ENCODE data around the gene ADAT1. TPM values are rescaled to one million over a fixed set of nuclear protein-coding genes. Genes with fewer than 3 reads are reported as not detected.

The ADAT1 gene
- total RNA-seq, 1 donor from 2014 or later = 82.6 TPM

- TF ChIP-seq CTCF (conservative IDR thresholded peaks at IDR 0.05) = no peak
- Mint-ChIP-seq H3K36me3 (ENCODE audit: low read depth) (peaks cover 8% of the 10 kb centered on the region), H3K4me1 (peaks cover 22% of the 10 kb centered on the region), H3K9me3 (no peaks in the 10 kb centered on the region), H3K27ac (ENCODE audit: unreplicated experiment) (peak overlapping the region; percentile 39), H3K4me3 (peak overlapping the region; percentile 27), H3K27me3 (ENCODE audit: low read depth) (no peaks in the 10 kb centered on the region)
- DNase-seq (ENCODE audit: low read depth, low spot score) = no peak
Observed at GRCh38 chr16:75653922-75654321, 30.8 kb upstream of the ADAT1 start.

GRCh38 chr16:75648265-75649076 is 25.4 kb upstream of the ADAT1 start:
- DNase-seq (ENCODE audit: low read depth, low spot score) = peak; percentile 80
- Mint-ChIP-seq H3K4me3 (peak overlapping the region; percentile 97), H3K36me3 (ENCODE audit: low read depth) (peaks cover 5% of the 10 kb centered on the region), H3K4me1 (peaks cover 39% of the 10 kb centered on the region), H3K27me3 (ENCODE audit: low read depth) (no peaks in the 10 kb centered on the region), H3K27ac (ENCODE audit: unreplicated experiment) (peak overlapping the region; percentile 97), H3K9me3 (no peaks in the 10 kb centered on the region)
- TF ChIP-seq CTCF (conservative IDR thresholded peaks at IDR 0.05) = no peak

GRCh38 chr16:75647492-75648264 is 24.6 kb upstream of the ADAT1 start, which contains the start of the genes KARS1 and TERF2IP:
KARS1 (minus strand) TSS chr16:75647665; CDS start chr16:75647639, 26 bp downstream.
TERF2IP (plus strand) TSS chr16:75647773; CDS start chr16:75647883, 110 bp downstream.
- DNase-seq (ENCODE audit: low read depth, low spot score) = peak; percentile 76
- no peak for TF ChIP-seq CTCF (conservative IDR thresholded peaks at IDR 0.05)
- Mint-ChIP-seq H3K36me3 (ENCODE audit: low read depth) (peaks cover 5% of the 10 kb centered on the region), H3K4me3 (peak within 1 kb of the TSS; percentile 100), H3K27me3 (ENCODE audit: low read depth) (no peaks in the 10 kb centered on the region), H3K9me3 (no peaks in the 10 kb centered on the region), H3K4me1 (peaks cover 39% of the 10 kb centered on the region), H3K27ac (ENCODE audit: unreplicated experiment) (peak within 1 kb of the TSS; percentile 98)

- Mint-ChIP-seq H3K36me3 (ENCODE audit: low read depth) (peaks cover 5% of the 10 kb centered on the region), H3K27ac (ENCODE audit: unreplicated experiment) (peak overlapping the region; percentile 98), H3K27me3 (ENCODE audit: low read depth) (no peaks in the 10 kb centered on the region), H3K4me3 (peak overlapping the region; percentile 100), H3K4me1 (peaks cover 39% of the 10 kb centered on the region), H3K9me3 (no peaks in the 10 kb centered on the region)
- TF ChIP-seq CTCF (conservative IDR thresholded peaks at IDR 0.05) = no peak
- no peak for DNase-seq (ENCODE audit: low read depth, low spot score)
Observed at GRCh38 chr16:75647112-75647491, 24.0 kb upstream of the ADAT1 start.

GRCh38 chr16:75644240-75645012 is 21.3 kb upstream of the ADAT1 start:
- Mint-ChIP-seq H3K36me3 (ENCODE audit: low read depth) (peaks cover 10% of the 10 kb centered on the region), H3K27ac (ENCODE audit: unreplicated experiment) (no peak overlapping the region)

More at GRCh38 chr16:75644240-75645012, 21.3 kb upstream of the ADAT1 start:
- peaks cover 21% of the 10 kb centered on the region for H3K4me1 Mint-ChIP-seq
- no peak for TF ChIP-seq CTCF (conservative IDR thresholded peaks at IDR 0.05)
- peak overlapping the region; percentile 68 for H3K4me3 Mint-ChIP-seq
- H3K9me3 Mint-ChIP-seq = no peaks in the 10 kb centered on the region
- no peak for DNase-seq (ENCODE audit: low read depth, low spot score)
- H3K27me3 Mint-ChIP-seq (ENCODE audit: low read depth) = no peaks in the 10 kb centered on the region

Data from neural crest cell (in vitro differentiated cells).